Peyer's patch (tissue), 4 donors: ENCODE data around the gene PNPLA8. TPM values are rescaled to one million over a fixed set of nuclear protein-coding genes. Genes with fewer than 3 reads are reported as not detected.

Experiments
- DNase-seq, 3 donors: peaks; one replicate each; pipeline ENCODE4 v3.0.0-alpha.2; 2017 to 2019
- H3K27ac ChIP-seq, 4 donors: fragments of 200-600 bp; sonication (generic); one replicate each; pipeline ENCODE4 v1.5.1; 2016 to 2019
- H3K27me3 ChIP-seq, 2 donors: fragments of 200-600 bp; sonication (generic); one replicate each; pipeline ENCODE4 v1.5.1; 2019
- H3K36me3 ChIP-seq, 3 donors: fragments of 200-600 bp; sonication (generic); one replicate each; pipeline ENCODE4 v1.5.1; 2016 to 2019
- H3K4me1 ChIP-seq, 4 donors: fragments of 200-600 bp; sonication (generic); one replicate each; pipeline ENCODE4 v1.5.1; 2016 to 2019
- H3K4me3 ChIP-seq, 4 donors: fragments of 200-600 bp; sonication (generic); 1 replicate in 3 of 4; 2 replicates in 1 of 4; pipeline ENCODE4 v1.5.1; 2016 to 2019; ENCODE audit warnings: mild to moderate bottlenecking in 1 of 4
- H3K9me3 ChIP-seq, 4 donors: fragments of 200-600 bp; sonication (generic); one replicate each; pipeline ENCODE4 v1.5.1; 2016 to 2019; ENCODE audit warnings: mild to moderate bottlenecking in 1 of 4
- POLR2A ChIP-seq, 2 donors: fragments of 450-650 bp; IDR thresholded peaks; one replicate each; pipeline ENCODE4 v1.5.1; 2017; ENCODE audit warnings: antibody characterized with exemption in 2 of 2, mild to moderate bottlenecking in 2 of 2, moderate library complexity in 2 of 2
- total RNA-seq, 4 donors: library from RNA; depleted of rRNA; stranded (reverse); fragments of >200 nt; gene quantifications; one replicate each; pipeline ENCODE4 v1.1.0, GENCODE V29; 2016
- TF ChIP-seq, protein P1 (sequence below), 6 experiments: fragments of 450-650 bp in 4 of 6; fragments of 200-600 bp in 2 of 6; sonication (generic) in 1 of 6; IDR thresholded peaks; one replicate each; pipeline ENCODE4 v1.5.1; 2017 to 2019; ENCODE audit warnings: antibody characterized with exemption in 6 of 6, mild to moderate bottlenecking in 3 of 6, moderate library complexity in 1 of 6

The PNPLA8 gene
- total RNA-seq, 4 donors from 2014 or later: 8.9 to 28.9 (median 20.1) TPM

DNA sequence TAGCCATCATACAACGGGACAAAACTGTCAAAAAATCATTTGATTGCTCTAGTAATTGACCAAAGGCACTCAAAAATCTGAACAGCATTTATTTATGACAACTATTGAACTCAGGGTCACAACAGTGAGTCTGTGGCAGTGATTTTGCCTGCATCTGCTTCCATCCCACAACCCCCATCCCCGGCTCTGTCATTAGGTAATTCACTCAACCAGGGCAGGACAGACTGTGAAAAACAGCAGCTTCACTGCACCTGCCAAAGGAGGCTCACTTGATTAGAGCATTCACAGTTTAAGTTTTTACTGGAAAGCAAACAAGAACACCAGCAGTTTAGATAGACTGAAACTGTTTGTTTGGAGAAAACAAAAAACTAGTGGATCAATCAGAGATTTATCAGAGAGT lies 91.9 kb downstream of the PNPLA8 start:
- Histone ChIP-seq H3K27ac (no peak overlapping the region), H3K4me1 (no peaks in the 10 kb centered on the region), H3K4me3 (no peak overlapping the region), H3K36me3 (no peaks in the 10 kb centered on the region), H3K9me3 (no peaks in the 10 kb centered on the region), H3K27me3 (no peaks in the 10 kb centered on the region)
- DNase-seq: no peak
- no peak for TF ChIP-seq POLR2A (IDR thresholded peaks at IDR 0.05)
- TF ChIP-seq, protein P1, sequence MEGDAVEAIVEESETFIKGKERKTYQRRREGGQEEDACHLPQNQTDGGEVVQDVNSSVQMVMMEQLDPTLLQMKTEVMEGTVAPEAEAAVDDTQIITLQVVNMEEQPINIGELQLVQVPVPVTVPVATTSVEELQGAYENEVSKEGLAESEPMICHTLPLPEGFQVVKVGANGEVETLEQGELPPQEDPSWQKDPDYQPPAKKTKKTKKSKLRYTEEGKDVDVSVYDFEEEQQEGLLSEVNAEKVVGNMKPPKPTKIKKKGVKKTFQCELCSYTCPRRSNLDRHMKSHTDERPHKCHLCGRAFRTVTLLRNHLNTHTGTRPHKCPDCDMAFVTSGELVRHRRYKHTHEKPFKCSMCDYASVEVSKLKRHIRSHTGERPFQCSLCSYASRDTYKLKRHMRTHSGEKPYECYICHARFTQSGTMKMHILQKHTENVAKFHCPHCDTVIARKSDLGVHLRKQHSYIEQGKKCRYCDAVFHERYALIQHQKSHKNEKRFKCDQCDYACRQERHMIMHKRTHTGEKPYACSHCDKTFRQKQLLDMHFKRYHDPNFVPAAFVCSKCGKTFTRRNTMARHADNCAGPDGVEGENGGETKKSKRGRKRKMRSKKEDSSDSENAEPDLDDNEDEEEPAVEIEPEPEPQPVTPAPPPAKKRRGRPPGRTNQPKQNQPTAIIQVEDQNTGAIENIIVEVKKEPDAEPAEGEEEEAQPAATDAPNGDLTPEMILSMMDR (IDR thresholded peaks at IDR 0.05): no peak

DNA sequence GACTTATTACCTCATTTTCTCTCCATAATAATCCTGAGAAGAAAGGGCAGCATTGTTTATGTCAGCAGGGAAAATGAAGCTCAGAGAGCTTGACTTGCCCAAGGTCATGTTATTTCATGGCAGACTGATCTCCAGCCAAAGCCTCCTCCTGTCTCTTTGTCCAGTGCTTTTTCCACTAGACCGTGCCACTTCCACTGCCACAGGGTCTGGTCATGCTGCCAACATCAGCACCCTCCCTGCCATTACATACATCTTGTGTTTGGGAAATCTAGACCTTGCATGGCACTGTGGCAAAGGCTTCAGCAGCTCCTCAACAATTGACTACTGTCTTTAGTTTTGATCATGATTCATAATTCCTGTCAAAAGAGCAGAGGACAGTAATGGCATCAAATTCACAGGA lies 94.8 kb downstream of the PNPLA8 start:
- no peak for DNase-seq
- Histone ChIP-seq H3K36me3 (no peaks in the 10 kb centered on the region), H3K27me3 (no peaks in the 10 kb centered on the region), H3K4me3 (no peak overlapping the region), H3K27ac (no peak overlapping the region), H3K4me1 (no peaks in the 10 kb centered on the region), H3K9me3 (no peaks in the 10 kb centered on the region)
- TF ChIP-seq, protein P1 (IDR thresholded peaks at IDR 0.05): no peak
- no peak for TF ChIP-seq POLR2A (IDR thresholded peaks at IDR 0.05)

DNA sequence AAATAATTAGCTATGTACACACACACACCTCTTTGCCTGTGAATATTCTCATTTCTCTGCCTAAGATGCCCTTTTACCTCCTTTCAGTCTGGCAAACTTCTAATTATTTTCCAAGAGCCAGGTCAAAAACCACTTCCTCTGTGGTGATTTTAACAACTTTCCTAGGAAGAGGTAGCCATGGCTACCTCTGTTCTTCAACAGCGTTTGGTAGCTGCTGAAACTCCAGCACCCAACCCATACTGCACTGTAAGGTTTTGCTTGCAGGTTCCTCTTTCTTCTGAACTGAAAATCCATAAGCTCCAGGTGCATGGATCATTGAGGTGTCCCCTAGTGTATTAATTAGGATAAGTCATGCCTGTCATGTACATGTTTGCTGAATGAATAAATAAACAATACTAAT lies 95.3 kb downstream of the PNPLA8 start:
- no peak overlapping the region for H3K4me3 ChIP-seq
- no peak for DNase-seq
- no peak overlapping the region for H3K27ac ChIP-seq
- H3K9me3 ChIP-seq: no peaks in the 10 kb centered on the region
- no peaks in the 10 kb centered on the region for H3K4me1 ChIP-seq
- no peaks in the 10 kb centered on the region for H3K36me3 ChIP-seq
- no peaks in the 10 kb centered on the region for H3K27me3 ChIP-seq
- TF ChIP-seq, protein P1 (IDR thresholded peaks at IDR 0.05): no peak
- TF ChIP-seq POLR2A (IDR thresholded peaks at IDR 0.05): no peak

DNA sequence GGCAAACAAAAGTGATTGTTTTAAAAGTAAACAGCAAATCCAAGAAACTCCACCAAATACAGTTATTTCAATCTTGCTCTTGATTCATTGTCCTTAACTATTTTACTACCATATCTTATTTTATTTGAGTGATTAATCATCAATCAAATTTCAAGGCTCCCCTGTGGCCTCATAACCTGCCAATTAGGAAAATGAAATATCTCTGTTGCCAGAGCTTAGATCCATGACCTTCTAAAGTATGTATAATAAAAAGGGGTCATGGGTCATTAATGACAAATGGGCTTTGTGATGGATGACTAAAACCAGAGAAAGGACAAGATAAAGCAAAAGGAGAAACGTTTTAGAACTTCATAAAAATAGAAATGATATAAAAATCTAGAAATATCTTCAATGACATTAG lies 98.2 kb downstream of the PNPLA8 start:
- TF ChIP-seq, protein P1 (IDR thresholded peaks at IDR 0.05): no peak
- TF ChIP-seq POLR2A (IDR thresholded peaks at IDR 0.05): no peak
- no peaks in the 10 kb centered on the region for H3K9me3 ChIP-seq

DNA sequence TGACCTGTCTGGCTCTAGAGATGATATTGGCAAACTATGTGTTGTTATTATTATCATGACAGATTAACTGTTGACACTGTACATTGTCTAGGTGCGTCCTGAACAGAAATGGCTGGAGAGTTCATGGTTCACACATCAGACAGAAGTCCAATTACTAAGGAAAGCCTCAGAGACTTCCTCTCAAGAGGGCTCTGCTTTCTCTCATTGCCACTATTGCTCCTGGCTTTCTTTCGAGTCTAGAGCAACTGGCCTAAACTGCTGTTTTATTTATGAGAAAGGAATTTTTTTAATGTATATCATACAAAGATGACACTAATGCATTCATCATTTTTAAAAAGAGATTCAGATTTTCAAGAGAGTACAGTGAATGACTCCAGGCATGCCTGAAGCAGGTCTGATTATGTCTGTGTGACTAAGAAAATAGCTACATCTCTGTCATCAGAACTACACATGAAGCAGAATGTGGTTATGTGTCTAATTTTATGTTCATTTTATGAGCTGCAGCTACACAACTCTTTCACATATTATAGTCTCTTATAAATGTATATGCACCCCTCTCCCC lies 100.1 kb downstream of the PNPLA8 start:
- TF ChIP-seq, protein P1 (IDR thresholded peaks at IDR 0.05): no peak
- no peak for TF ChIP-seq POLR2A (IDR thresholded peaks at IDR 0.05)
- Histone ChIP-seq H3K27me3 (no peaks in the 10 kb centered on the region), H3K9me3 (no peaks in the 10 kb centered on the region), H3K4me1 (no peaks in the 10 kb centered on the region), H3K36me3 (no peaks in the 10 kb centered on the region), H3K4me3 (no peak overlapping the region), H3K27ac (no peak overlapping the region)
- DNase-seq: no peak

More for the DNA sequence above, 98.2 kb downstream of the PNPLA8 start:
- H3K36me3 ChIP-seq: no peaks in the 10 kb centered on the region
- H3K27ac ChIP-seq: no peak overlapping the region
- no peak overlapping the region for H3K4me3 ChIP-seq
- no peaks in the 10 kb centered on the region for H3K27me3 ChIP-seq
- DNase-seq: no peak
- no peaks in the 10 kb centered on the region for H3K4me1 ChIP-seq

DNA sequence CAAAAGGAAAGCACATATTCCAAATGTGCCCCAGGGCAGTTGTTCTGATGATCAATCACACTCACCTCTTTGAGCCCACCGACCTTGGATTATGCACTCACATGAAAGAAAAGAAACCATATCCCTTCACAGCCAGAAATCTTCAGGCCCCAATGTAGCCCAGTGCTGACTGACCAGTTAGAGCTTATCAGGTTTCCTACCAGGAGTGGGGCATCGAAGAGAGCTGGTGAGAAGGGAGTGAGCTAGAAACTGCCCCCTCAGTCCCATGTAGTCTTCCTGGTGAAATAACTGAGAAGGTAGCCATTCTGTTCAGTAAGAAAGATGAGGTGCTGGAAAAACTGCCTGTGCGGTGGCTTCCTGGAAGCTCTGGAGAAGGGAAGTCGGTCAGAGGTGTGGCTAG lies 101.9 kb downstream of the PNPLA8 start:
- no peak for TF ChIP-seq POLR2A (IDR thresholded peaks at IDR 0.05)
- TF ChIP-seq, protein P1 (IDR thresholded peaks at IDR 0.05): no peak
- no peaks in the 10 kb centered on the region for H3K36me3 ChIP-seq
- H3K4me3 ChIP-seq: no peak overlapping the region
- no peak for DNase-seq
- H3K27ac ChIP-seq: no peak overlapping the region
- no peaks in the 10 kb centered on the region for H3K9me3 ChIP-seq
- H3K4me1 ChIP-seq: no peaks in the 10 kb centered on the region
- no peaks in the 10 kb centered on the region for H3K27me3 ChIP-seq
